ENCODE measurements around the gene THOC2. TPM values are rescaled to one million over a fixed set of nuclear protein-coding genes. Genes with fewer than 3 reads are reported as not detected.

THOC2 gene
- total and polyA plus RNA-seq, 10 of the 15 experiments (the other 5 are each of a cell fraction or from before 2014, with no cell fraction given) = 64.8 to 136 (median 75.1) TPM

- no peak overlapping the region for H3K27ac ChIP-seq (ENCODE audit: control insufficient read depth, insufficient read depth)
Measured at GRCh38 chrX:123728554-123728953, 4.3 kb downstream of the THOC2 start.

More at GRCh38 chrX:123728554-123728953, 4.3 kb downstream of the THOC2 start:
- ChIA-PET CTCF (interaction anchor here (1.1 to 2.0 kb wide), 2 partner anchors 9 to 49 kb away, joined by 3 to 5 read pairs; no protein-coding TSS in a partner anchor), POLR2A (no interaction called here), SMC1A (ENCODE audit: uncharacterized antibody, unreplicated experiment) (interaction anchor here (0.6 to 1.2 kb wide), 6 partner anchors 9 to 109 kb away, joined by 3 to 4 read pairs (median 3); no protein-coding TSS in a partner anchor), RAD21 (ENCODE audit: unreplicated experiment) (interaction anchor here (0.7 to 1.2 kb wide), 3 partner anchors 11 to 35 kb away, joined by 3 to 4 read pairs (median 3); no protein-coding TSS in a partner anchor)
- BruUV-seq (replicated peaks) = no TSS peak
- no peak for TF ChIP-seq CHD2 (IDR thresholded peaks at IDR 0.05; ENCODE audit: borderline replicate concordance, low read depth, low read length)
- TF ChIP-seq, protein P1, sequence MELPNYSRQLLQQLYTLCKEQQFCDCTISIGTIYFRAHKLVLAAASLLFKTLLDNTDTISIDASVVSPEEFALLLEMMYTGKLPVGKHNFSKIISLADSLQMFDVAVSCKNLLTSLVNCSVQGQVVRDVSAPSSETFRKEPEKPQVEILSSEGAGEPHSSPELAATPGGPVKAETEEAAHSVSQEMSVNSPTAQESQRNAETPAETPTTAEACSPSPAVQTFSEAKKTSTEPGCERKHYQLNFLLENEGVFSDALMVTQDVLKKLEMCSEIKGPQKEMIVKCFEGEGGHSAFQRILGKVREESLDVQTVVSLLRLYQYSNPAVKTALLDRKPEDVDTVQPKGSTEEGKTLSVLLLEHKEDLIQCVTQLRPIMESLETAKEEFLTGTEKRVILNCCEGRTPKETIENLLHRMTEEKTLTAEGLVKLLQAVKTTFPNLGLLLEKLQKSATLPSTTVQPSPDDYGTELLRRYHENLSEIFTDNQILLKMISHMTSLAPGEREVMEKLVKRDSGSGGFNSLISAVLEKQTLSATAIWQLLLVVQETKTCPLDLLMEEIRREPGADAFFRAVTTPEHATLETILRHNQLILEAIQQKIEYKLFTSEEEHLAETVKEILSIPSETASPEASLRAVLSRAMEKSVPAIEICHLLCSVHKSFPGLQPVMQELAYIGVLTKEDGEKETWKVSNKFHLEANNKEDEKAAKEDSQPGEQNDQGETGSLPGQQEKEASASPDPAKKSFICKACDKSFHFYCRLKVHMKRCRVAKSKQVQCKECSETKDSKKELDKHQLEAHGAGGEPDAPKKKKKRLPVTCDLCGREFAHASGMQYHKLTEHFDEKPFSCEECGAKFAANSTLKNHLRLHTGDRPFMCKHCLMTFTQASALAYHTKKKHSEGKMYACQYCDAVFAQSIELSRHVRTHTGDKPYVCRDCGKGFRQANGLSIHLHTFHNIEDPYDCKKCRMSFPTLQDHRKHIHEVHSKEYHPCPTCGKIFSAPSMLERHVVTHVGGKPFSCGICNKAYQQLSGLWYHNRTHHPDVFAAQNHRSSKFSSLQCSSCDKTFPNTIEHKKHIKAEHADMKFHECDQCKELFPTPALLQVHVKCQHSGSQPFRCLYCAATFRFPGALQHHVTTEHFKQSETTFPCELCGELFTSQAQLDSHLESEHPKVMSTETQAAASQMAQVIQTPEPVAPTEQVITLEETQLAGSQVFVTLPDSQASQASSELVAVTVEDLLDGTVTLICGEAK (IDR thresholded peaks at IDR 0.05; ENCODE audit: borderline replicate concordance) = peak; percentile 58; the same call in 1 of the 2 replicates
- Histone ChIP-seq H3K79me2 (ENCODE audit: control insufficient read depth, insufficient read depth, low read length) (peaks cover 79% of the 10 kb centered on the region), H4K20me1 (ENCODE audit: control insufficient read depth, insufficient read depth) (no peaks in the 10 kb centered on the region), H3K27me3 (replicated peaks in 1 of 2; ENCODE audit: control insufficient read depth in 2 of 2, insufficient read depth in 2 of 2, low read length in 1 of 2) (no peaks in the 10 kb centered on the region), H3K9ac (ENCODE audit: control insufficient read depth, insufficient read depth, low read length) (no peak overlapping the region), H3K36me3 (ENCODE audit: control insufficient read depth in 2 of 2, insufficient read depth in 2 of 2, low read length in 1 of 2) (no peaks in the 10 kb centered on the region), H3K4me1 (ENCODE audit: control insufficient read depth, insufficient read depth, low read length) (no peaks in the 10 kb centered on the region), H2AFZ (ENCODE audit: control insufficient read depth, low read depth, low read length) (no peak overlapping the region), H3K4me3 (0 out of 2 replicates have a peak overlapping the region, but pooled peaks have one; percentile 2), H3K9me3 (replicated peaks; ENCODE audit: control insufficient read depth, insufficient read depth, low read length) (no peaks in the 10 kb centered on the region; the same call in 2 of the 3 replicates), H3K4me2 (ENCODE audit: control insufficient read depth, insufficient read depth) (peak overlapping the region; percentile 13; the same call in 1 of the 2 replicates)
- intact Hi-C loops (cut with micrococcal nuclease; ENCODE audit: unreplicated experiment) = no loop called here
- DNase-seq (ENCODE audit: low read depth, low spot score) = no peak
- in situ Hi-C loops (cut with MboI) = no loop called here
- no peak for FAIRE-seq
- WGBS (ENCODE audit: insufficient coverage, insufficient replicate concordance, low lambda C conversion rate, missing lambda C conversion rate) = 69% methylated on average over 3 of the region's 3 CpGs
- ATAC-seq = no peak

All from GM12878 (cell line).